Breast epithelium (tissue), 3 donors: ENCODE data around the gene BRD1.

Experiments used
- CTCF ChIP-seq, 3 donors: fragments of 450-650 bp; IDR thresholded peaks; one replicate each; pipeline ENCODE4 v1.5.1; 2016 to 2017; ENCODE audit warnings: antibody characterized with exemption in 3 of 3, mild to moderate bottlenecking in 3 of 3, moderate library complexity in 3 of 3
- POLR2A ChIP-seq: fragments of 450-650 bp; IDR thresholded peaks from one replicate; pipeline ENCODE4 v1.6.1; 2016; ENCODE audit warnings: antibody characterized with exemption, mild to moderate bottlenecking, moderate library complexity

DNA sequence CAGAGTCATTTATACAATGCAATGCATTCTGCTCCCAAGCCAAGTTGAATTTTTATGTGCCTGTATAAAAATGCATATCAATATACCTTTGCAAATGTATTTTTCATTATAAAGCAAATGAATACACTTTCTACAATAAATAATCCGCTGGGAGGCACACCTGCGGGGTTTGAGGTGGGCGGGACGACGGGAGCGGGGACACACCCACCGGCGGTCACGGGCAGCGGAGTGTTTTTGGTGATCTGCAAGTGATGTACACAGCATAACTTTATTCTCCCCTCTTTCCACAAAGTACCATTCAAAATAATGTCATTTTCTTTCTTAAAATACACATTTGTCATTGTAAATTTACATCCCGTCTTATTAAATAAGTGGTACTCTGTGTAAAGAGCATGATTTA is 54.1 kb downstream of the BRD1 start:
- TF ChIP-seq CTCF (IDR thresholded peaks at IDR 0.05), result no peak
- TF ChIP-seq POLR2A, result no peak
